GM21737 (cell line): ENCODE data around the gene VWDE.
"Not testable (repeated sequence)": the region's sequence is repeated elsewhere in the genome, so short reads cannot be mapped to it uniquely, and the experiment has no call there.

ENCODE experiments used
- ATAC-seq: cut with Tn5 transposase; IDR thresholded peaks from one replicate; pipeline ENCODE4 v1.9.1; 2021; ENCODE audit warnings: mild to moderate bottlenecking, moderate library complexity; ENCODE audit not compliant: unreplicated experiment

VWDE gene

GRCh38 chr7:12402365-12402725 lies 1.3 kb downstream of the VWDE start:
- ATAC-seq: no peak

- ATAC-seq: no peak
Measured at GRCh38 chr7:12401538-12402364, 1.9 kb downstream of the VWDE start.

GRCh38 chr7:12398186-12398585 lies 5.5 kb downstream of the VWDE start:
- no peak for ATAC-seq

- ATAC-seq: no peak
Measured at GRCh38 chr7:12397671-12398070, 6.0 kb downstream of the VWDE start.

GRCh38 chr7:12396670-12397069 lies 7.0 kb downstream of the VWDE start:
- not testable (repeated sequence) for ATAC-seq

GRCh38 chr7:12391922-12392615 lies 11.6 kb downstream of the VWDE start:
- no peak for ATAC-seq

GRCh38 chr7:12389089-12389700 lies 14.5 kb downstream of the VWDE start:
- ATAC-seq: peak; percentile 88

GRCh38 chr7:12386313-12386740 lies 17.3 kb downstream of the VWDE start:
- ATAC-seq: no peak

GRCh38 chr7:12385364-12385786 lies 18.3 kb downstream of the VWDE start:
- ATAC-seq: no peak

GRCh38 chr7:12383377-12383776 lies 20.3 kb downstream of the VWDE start:
- no peak for ATAC-seq

GRCh38 chr7:12378389-12378788 lies 25.3 kb downstream of the VWDE start:
- no peak for ATAC-seq

- no peak for ATAC-seq
Measured at GRCh38 chr7:12377406-12377805, 26.3 kb downstream of the VWDE start.

GRCh38 chr7:12373580-12374263 lies 29.9 kb downstream of the VWDE start:
- ATAC-seq: no peak

GRCh38 chr7:12370249-12370648 lies 33.4 kb downstream of the VWDE start:
- ATAC-seq: no peak

GRCh38 chr7:12369756-12370155 lies 33.9 kb downstream of the VWDE start:
- ATAC-seq: no peak

GRCh38 chr7:12369072-12369471 lies 34.6 kb downstream of the VWDE start:
- ATAC-seq: no peak

GRCh38 chr7:12360948-12361347 lies 42.7 kb downstream of the VWDE start:
- ATAC-seq: no peak

GRCh38 chr7:12358694-12359093 lies 45.0 kb downstream of the VWDE start:
- no peak for ATAC-seq

GRCh38 chr7:12357508-12357907 lies 46.2 kb downstream of the VWDE start:
- no peak for ATAC-seq

- no peak for ATAC-seq
Measured at GRCh38 chr7:12351843-12352242, 51.8 kb downstream of the VWDE start.

- no peak for ATAC-seq
Measured at GRCh38 chr7:12350971-12351370, 52.7 kb downstream of the VWDE start.
